Right atrium auricular region (tissue), 2 donors: Measurements from ENCODE around the gene PCSK5. TPM values are rescaled to one million over a fixed set of nuclear protein-coding genes. Genes with fewer than 3 reads are reported as not detected.
"Not testable (repeated sequence)": the region's sequence is repeated elsewhere in the genome, so short reads cannot be mapped to it uniquely, and the experiment has no call there.

Experiments used
- DNase-seq: peaks from one replicate; pipeline ENCODE4 v3.0.0-alpha.2; 2019; ENCODE audit warnings: low spot score
- H3K27ac ChIP-seq, 2 donors: fragments of 200-600 bp; sonication (generic); 1 replicate in 1 of 2; 2 replicates in 1 of 2; pipeline ENCODE4 v1.5.1; 2016 to 2019
- H3K27me3 ChIP-seq, 2 donors: fragments of 200-600 bp; sonication (generic); one replicate each; pipeline versions ENCODE4 v1.5.1 to v1.6.0; 2017 to 2019
- H3K36me3 ChIP-seq: fragments of 200-600 bp; sonication (generic); one replicate; pipeline ENCODE4 v1.5.1; 2016
- H3K4me1 ChIP-seq, 2 donors: fragments of 200-600 bp; sonication (generic); one replicate each; pipeline versions ENCODE4 v1.5.1 to v1.6.0; 2017 to 2019
- H3K4me3 ChIP-seq, 2 donors: fragments of 200-600 bp; sonication (generic); 1 replicate in 1 of 2; 2 replicates in 1 of 2; pipeline ENCODE4 v1.5.1; 2017 to 2019; ENCODE audit warnings: mild to moderate bottlenecking in 1 of 2, moderate library complexity in 1 of 2
- H3K9me3 ChIP-seq, 2 donors: fragments of 200-600 bp; sonication (generic); one replicate each; pipeline ENCODE4 v1.5.1; 2019
- CTCF ChIP-seq, 2 donors: fragments of 200-600 bp; sonication (generic); IDR thresholded peaks; one replicate each; pipeline ENCODE4 v1.5.1; 2019; ENCODE audit warnings: antibody characterized with exemption in 2 of 2
- total RNA-seq, 2 donors: library from RNA; depleted of rRNA; stranded (reverse); fragments of >200 nt; gene quantifications; one replicate each; pipeline ENCODE4 v1.1.0, GENCODE V29; 2016

The PCSK5 gene
- total RNA-seq, 2 donors from 2014 or later: 5.3 to 6.5 TPM

- H3K4me3 ChIP-seq: no peak overlapping the region
- peak overlapping the region in 1 of 2 donors; percentile 8 for H3K27ac ChIP-seq
- TF ChIP-seq CTCF (IDR thresholded peaks at IDR 0.05): no peak
- H3K36me3 ChIP-seq: no peaks in the 10 kb centered on the region
- H3K27me3 ChIP-seq: no peaks in the 10 kb centered on the region
- peaks cover 0 to 30% of the 10 kb centered on the region in 2 donors for H3K4me1 ChIP-seq
- H3K9me3 ChIP-seq: no peaks in the 10 kb centered on the region
- no peak for DNase-seq
Measured at GRCh38 chr9:75962013-75962661, 71.7 kb downstream of the PCSK5 start.

- no peak overlapping the region for H3K4me3 ChIP-seq
- DNase-seq: no peak
- no peak for TF ChIP-seq CTCF (IDR thresholded peaks at IDR 0.05)
- H3K27me3 ChIP-seq: no peaks in the 10 kb centered on the region
- peak overlapping the region in 1 of 2 donors; percentile 8 for H3K27ac ChIP-seq
- H3K36me3 ChIP-seq: no peaks in the 10 kb centered on the region
- no peaks in the 10 kb centered on the region for H3K9me3 ChIP-seq
- H3K4me1 ChIP-seq: peaks cover 0 to 30% of the 10 kb centered on the region in 2 donors
Measured at GRCh38 chr9:75962662-75963036, 72.2 kb downstream of the PCSK5 start.

GRCh38 chr9:75963321-75963720 is 72.8 kb downstream of the PCSK5 start:
- not testable (repeated sequence) for DNase-seq, H3K9me3 ChIP-seq, H3K36me3 ChIP-seq, H3K27ac ChIP-seq, H3K4me3 ChIP-seq, H3K27me3 ChIP-seq
- peaks cover 0 to 30% of the 10 kb centered on the region in 2 donors for H3K4me1 ChIP-seq

GRCh38 chr9:75964427-75964826 is 74.0 kb downstream of the PCSK5 start:
- no peak for DNase-seq
- peaks cover 0 to 30% of the 10 kb centered on the region in 2 donors for H3K4me1 ChIP-seq
- no peak overlapping the region for H3K27ac ChIP-seq
- H3K9me3 ChIP-seq: no peaks in the 10 kb centered on the region
- no peak overlapping the region for H3K4me3 ChIP-seq
- no peak for TF ChIP-seq CTCF (IDR thresholded peaks at IDR 0.05)
- H3K27me3 ChIP-seq: no peaks in the 10 kb centered on the region
- no peaks in the 10 kb centered on the region for H3K36me3 ChIP-seq

GRCh38 chr9:75965231-75965630 is 74.8 kb downstream of the PCSK5 start:
- no peak for DNase-seq
- TF ChIP-seq CTCF (IDR thresholded peaks at IDR 0.05): no peak
- no peaks in the 10 kb centered on the region for H3K36me3 ChIP-seq
- H3K4me3 ChIP-seq: no peak overlapping the region
- no peaks in the 10 kb centered on the region for H3K27me3 ChIP-seq
- no peaks in the 10 kb centered on the region for H3K9me3 ChIP-seq
- peaks cover 0 to 30% of the 10 kb centered on the region in 2 donors for H3K4me1 ChIP-seq
- H3K27ac ChIP-seq: no peak overlapping the region

GRCh38 chr9:75967556-75967955 is 77.1 kb downstream of the PCSK5 start:
- Histone ChIP-seq H3K27ac (no peak overlapping the region), H3K36me3 (no peaks in the 10 kb centered on the region), H3K4me3 (no peak overlapping the region), H3K4me1 (peaks cover 0 to 22% of the 10 kb centered on the region in 2 donors), H3K27me3 (no peaks in the 10 kb centered on the region), H3K9me3 (no peaks in the 10 kb centered on the region)
- TF ChIP-seq CTCF (IDR thresholded peaks at IDR 0.05): no peak
- no peak for DNase-seq
